ENCODE data around the gene PABPC1L.

PABPC1L gene

DNA sequence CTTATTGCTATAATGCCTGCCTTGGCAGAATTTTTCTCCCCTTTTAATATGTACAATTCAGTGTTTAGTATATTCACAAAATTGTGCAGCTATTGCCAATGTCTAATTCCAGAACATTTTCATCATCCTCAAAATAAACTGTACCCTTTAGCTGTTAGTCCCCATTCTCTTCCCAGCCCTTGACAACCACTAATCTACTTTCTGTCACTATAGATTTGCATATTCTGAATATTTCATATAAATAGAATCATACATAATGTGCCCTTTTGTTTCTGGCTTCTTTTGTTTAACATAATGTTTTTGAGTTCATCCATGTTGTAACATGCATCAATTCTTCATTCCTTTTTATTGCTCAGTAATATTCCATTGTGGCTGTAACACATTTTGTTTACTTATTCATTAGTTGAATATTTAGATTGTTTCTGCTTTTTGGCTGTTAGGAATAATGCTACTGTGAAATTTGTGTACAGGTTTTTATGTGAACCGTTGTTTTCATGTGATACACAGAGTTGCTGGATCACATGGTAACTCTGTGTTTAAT is 78.8 kb downstream of the PABPC1L start:
- H3K27ac ChIP-seq: no peak overlapping the region
- no peak for TF ChIP-seq ZFX (IDR thresholded peaks at IDR 0.05; ENCODE audit: borderline replicate concordance)
- TF ChIP-seq, protein P1, sequence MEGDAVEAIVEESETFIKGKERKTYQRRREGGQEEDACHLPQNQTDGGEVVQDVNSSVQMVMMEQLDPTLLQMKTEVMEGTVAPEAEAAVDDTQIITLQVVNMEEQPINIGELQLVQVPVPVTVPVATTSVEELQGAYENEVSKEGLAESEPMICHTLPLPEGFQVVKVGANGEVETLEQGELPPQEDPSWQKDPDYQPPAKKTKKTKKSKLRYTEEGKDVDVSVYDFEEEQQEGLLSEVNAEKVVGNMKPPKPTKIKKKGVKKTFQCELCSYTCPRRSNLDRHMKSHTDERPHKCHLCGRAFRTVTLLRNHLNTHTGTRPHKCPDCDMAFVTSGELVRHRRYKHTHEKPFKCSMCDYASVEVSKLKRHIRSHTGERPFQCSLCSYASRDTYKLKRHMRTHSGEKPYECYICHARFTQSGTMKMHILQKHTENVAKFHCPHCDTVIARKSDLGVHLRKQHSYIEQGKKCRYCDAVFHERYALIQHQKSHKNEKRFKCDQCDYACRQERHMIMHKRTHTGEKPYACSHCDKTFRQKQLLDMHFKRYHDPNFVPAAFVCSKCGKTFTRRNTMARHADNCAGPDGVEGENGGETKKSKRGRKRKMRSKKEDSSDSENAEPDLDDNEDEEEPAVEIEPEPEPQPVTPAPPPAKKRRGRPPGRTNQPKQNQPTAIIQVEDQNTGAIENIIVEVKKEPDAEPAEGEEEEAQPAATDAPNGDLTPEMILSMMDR (IDR thresholded peaks at IDR 0.05): no peak
